Liver (tissue), 9 donors: Measurements from ENCODE around the gene PLXND1. TPM values are rescaled to one million over a fixed set of nuclear protein-coding genes. Genes with fewer than 3 reads are reported as not detected.

Experiments
- DNase-seq: peaks from one replicate; pipeline ENCODE4 v3.0.0-alpha.2; 2017; ENCODE audit warnings: low spot score
- H3K27ac ChIP-seq, 2 donors: one replicate each; pipeline ENCODE4 v1.7.0; 2013; ENCODE audit warnings: inconsistent platforms in 2 of 2, low read length in 2 of 2, control low read depth in 1 of 2, low read depth in 1 of 2, mild to moderate bottlenecking in 1 of 2
- H3K27me3 ChIP-seq, 4 donors: one replicate each; pipeline versions ENCODE4 v1.6.1 to v1.7.0; 2013; ENCODE audit warnings: low read length in 3 of 4, inconsistent platforms in 1 of 4, mild to moderate bottlenecking in 1 of 4, moderate library complexity in 1 of 4; ENCODE audit not compliant: control insufficient read depth in 4 of 4, insufficient read depth in 4 of 4
- H3K36me3 ChIP-seq, 4 donors: one replicate each; pipeline versions ENCODE4 v1.6.1 to v1.7.0; 2013; ENCODE audit warnings: low read length in 3 of 4, mild to moderate bottlenecking in 3 of 4, low read depth in 1 of 4, moderate library complexity in 1 of 4; ENCODE audit not compliant: control insufficient read depth in 4 of 4, insufficient read depth in 3 of 4
- H3K4me1 ChIP-seq, 4 donors: one replicate each; pipeline versions ENCODE4 v1.6.1 to v1.7.0; 2013; ENCODE audit warnings: low read length in 3 of 4, mild to moderate bottlenecking in 3 of 4, moderate library complexity in 1 of 4; ENCODE audit not compliant: control insufficient read depth in 4 of 4, insufficient read depth in 4 of 4
- H3K4me3 ChIP-seq, 3 donors: one replicate each; pipeline versions ENCODE4 v1.6.1 to v1.7.0; 2013; ENCODE audit warnings: low read length in 3 of 3, control low read depth in 1 of 3, low read depth in 1 of 3, mild to moderate bottlenecking in 1 of 3
- H3K9ac ChIP-seq, 2 donors: one replicate each; pipeline ENCODE4 v1.7.0; 2013; ENCODE audit warnings: low read length in 2 of 2, mild to moderate bottlenecking in 2 of 2, moderate library complexity in 2 of 2, control low read depth in 1 of 2, low read depth in 1 of 2
- H3K9me3 ChIP-seq, 4 donors: one replicate each; pipeline versions ENCODE4 v1.6.1 to v1.7.0; 2013; ENCODE audit warnings: low read length in 3 of 4; ENCODE audit not compliant: control insufficient read depth in 4 of 4
- ATF3 ChIP-seq: IDR thresholded peaks from 2 replicates; pipeline ENCODE4 v1.6.1; 2016; ENCODE audit warnings: antibody characterized with exemption
- CTCF ChIP-seq: fragments of 150-350 bp; IDR thresholded peaks from 2 replicates; pipeline ENCODE4 v1.5.1; 2017; ENCODE audit warnings: improper control_type of control experiment, low read depth, low read length; ENCODE audit not compliant: missing input control
- EGR1 ChIP-seq, 2 donors: IDR thresholded peaks; 2 replicates each; pipeline ENCODE4 v1.6.1; 2016 to 2018; ENCODE audit warnings: antibody characterized with exemption in 2 of 2, low read depth in 2 of 2
- FOXA1 ChIP-seq: IDR thresholded peaks from 2 replicates; pipeline ENCODE4 v1.6.1; 2016; ENCODE audit warnings: antibody characterized with exemption
- FOXA2 ChIP-seq: IDR thresholded peaks from 2 replicates; pipeline ENCODE4 v1.6.1; 2016; ENCODE audit warnings: antibody characterized with exemption
- GABPA ChIP-seq, 2 donors: IDR thresholded peaks in 1 of 2; conservative IDR thresholded peaks in 1 of 2; 2 replicates each; pipeline ENCODE4 v1.6.1; 2016; ENCODE audit warnings: antibody characterized with exemption in 2 of 2, mild to moderate bottlenecking in 1 of 2, moderate library complexity in 1 of 2
- HNF4A ChIP-seq, 2 donors: conservative IDR thresholded peaks; 2 replicates each; pipeline ENCODE4 v1.6.1; 2016; ENCODE audit warnings: antibody characterized with exemption in 2 of 2, mild to moderate bottlenecking in 2 of 2
- HNF4G ChIP-seq: IDR thresholded peaks from 2 replicates; pipeline ENCODE4 v1.6.1; 2016; ENCODE audit warnings: antibody characterized with exemption
- JUND ChIP-seq, 2 donors: IDR thresholded peaks; 2 replicates each; pipeline ENCODE4 v1.6.1; 2016; ENCODE audit warnings: antibody characterized with exemption in 2 of 2
- MAX ChIP-seq: IDR thresholded peaks from 2 replicates; pipeline ENCODE4 v1.6.1; 2016; ENCODE audit warnings: antibody characterized with exemption
- NR2F2 ChIP-seq: IDR thresholded peaks from 2 replicates; pipeline ENCODE4 v1.6.1; 2016; ENCODE audit warnings: antibody characterized with exemption
- RAD21 ChIP-seq, 2 donors: IDR thresholded peaks; 2 replicates each; pipeline ENCODE4 v1.6.1; 2016; ENCODE audit warnings: antibody characterized with exemption in 2 of 2, mild to moderate bottlenecking in 2 of 2
- RXRA ChIP-seq, 2 donors: IDR thresholded peaks; 2 replicates each; pipeline ENCODE4 v1.6.1; 2017 to 2018; ENCODE audit warnings: antibody characterized with exemption in 2 of 2, mild to moderate bottlenecking in 1 of 2
- SP1 ChIP-seq: IDR thresholded peaks from 2 replicates; pipeline ENCODE4 v1.6.1; 2018; ENCODE audit warnings: antibody characterized with exemption, mild to moderate bottlenecking
- TAF1 ChIP-seq: conservative IDR thresholded peaks from 2 replicates; pipeline ENCODE4 v1.6.1; 2016; ENCODE audit warnings: antibody characterized with exemption, mild to moderate bottlenecking
- YY1 ChIP-seq: IDR thresholded peaks from 2 replicates; pipeline ENCODE4 v1.6.1; 2016; ENCODE audit warnings: antibody characterized with exemption, mild to moderate bottlenecking
- ZBTB33 ChIP-seq: IDR thresholded peaks from 2 replicates; pipeline ENCODE4 v1.6.1; 2016; ENCODE audit warnings: antibody characterized with exemption
- WGBS: extraction: QIAGEN DNeasy Blood & Tissue Kit; methylation state at CpG from one replicate; pipeline ENCODE4 v1.1.7; 2013; 5-methylcytosine and 5-hydroxymethylcytosine counted together
- polyA plus RNA-seq, 2 donors: library from polyadenylated mRNA; stranded (reverse) in 1 of 2; unstranded in 1 of 2; fragments of 200-250 nt in 1 of 2; fragments of >200 nt in 1 of 2; fragmentation: Nextera tagmentation in 1 of 2; extraction: Ambion mirVana in 1 of 2; gene quantifications; one replicate each; pipeline versions ENCODE4 v1.2.1 to v1.2.3, GENCODE V29; 2013 to 2015
- total RNA-seq, 2 donors: library from RNA; depleted of rRNA; stranded (reverse); fragments of >200 nt; gene quantifications; one replicate each; pipeline ENCODE4 v1.2.3, GENCODE V29; 2014
- donor health status: healthy.
- donor health status: healthy.
- donor health status: healthy.
- donor health status: healthy.
- donor health status: healthy.

The PLXND1 gene
- total and polyA plus RNA-seq, 4 donors = 10.4 to 50.2 (median 32.8) TPM

GRCh38 chr3:129638481-129638880 lies 32.0 kb upstream of the PLXND1 start:
- no peak overlapping the region for H3K27ac ChIP-seq
- no peak for DNase-seq
- no peaks in the 10 kb centered on the region for H3K36me3 ChIP-seq
- H3K4me1 ChIP-seq = no peaks in the 10 kb centered on the region
- no peak overlapping the region for H3K4me3 ChIP-seq
- TF ChIP-seq SP1 (no peak), TAF1 (no peak), ATF3 (no peak), ZBTB33 (no peak), HNF4A (conservative IDR thresholded peaks at IDR 0.05) (no peak), NR2F2 (no peak), MAX (no peak)
- H3K9me3 ChIP-seq = no peaks in the 10 kb centered on the region
- no peak overlapping the region for H3K9ac ChIP-seq
- no peaks in the 10 kb centered on the region for H3K27me3 ChIP-seq
- 76% methylated on average over 3 of the region's 3 CpGs for WGBS

- Histone ChIP-seq H3K9ac (no peak overlapping the region), H3K36me3 (no peaks in the 10 kb centered on the region), H3K27me3 (no peaks in the 10 kb centered on the region), H3K4me1 (no peaks in the 10 kb centered on the region), H3K27ac (no peak overlapping the region), H3K9me3 (no peaks in the 10 kb centered on the region), H3K4me3 (no peak overlapping the region)
- 91% methylated on average over 3 of the region's 3 CpGs for WGBS
- TF ChIP-seq MAX (no peak), YY1 (no peak), FOXA2 (no peak), CTCF (no peak), TAF1 (no peak), SP1 (no peak), RAD21 (IDR thresholded peaks at IDR 0.05) (no peak), RXRA (IDR thresholded peaks at IDR 0.05) (no peak), NR2F2 (no peak), ATF3 (no peak), FOXA1 (no peak), GABPA (IDR thresholded peaks at IDR 0.05 in 1 of 2, conservative IDR thresholded peaks at IDR 0.05 in 1 of 2) (no peak), HNF4G (no peak), EGR1 (IDR thresholded peaks at IDR 0.05; ENCODE audit: low read depth in 2 of 2) (no peak), JUND (IDR thresholded peaks at IDR 0.05) (no peak), ZBTB33 (no peak)
- no peak for DNase-seq
These were observed 29.6 kb upstream of the PLXND1 start for GRCh38 chr3:129636082-129636481.
